SKM-1 treated with dmso at 0.1 percent for 144 hours (cell line): ENCODE results near the gene ABCB8.

Experiments
- DNase-seq: peaks from one replicate; lab custom pipeline; 2025; ENCODE audit not compliant: unreplicated experiment; lab: John Stamatoyannopoulos, UW

ABCB8 gene

DNA sequence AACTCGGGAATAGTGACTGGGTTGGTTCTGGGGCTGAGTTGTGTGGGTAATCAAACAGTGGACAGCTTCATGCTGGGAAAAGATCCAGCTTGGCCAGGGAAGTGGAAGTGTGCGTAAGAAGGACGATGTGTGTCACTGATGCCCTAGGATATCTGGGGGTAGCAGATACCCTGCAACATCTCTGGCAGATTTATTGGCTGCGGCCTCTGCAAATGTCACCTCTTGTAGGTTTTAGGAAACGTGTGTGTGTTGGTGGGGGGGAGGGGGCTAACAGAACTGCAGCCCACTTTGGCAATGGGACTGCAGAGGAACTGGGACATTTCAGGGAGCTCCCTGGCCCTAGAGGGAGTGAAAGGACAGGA, 57.1 kb downstream of the ABCB8 start:
- no peak for DNase-seq

DNA sequence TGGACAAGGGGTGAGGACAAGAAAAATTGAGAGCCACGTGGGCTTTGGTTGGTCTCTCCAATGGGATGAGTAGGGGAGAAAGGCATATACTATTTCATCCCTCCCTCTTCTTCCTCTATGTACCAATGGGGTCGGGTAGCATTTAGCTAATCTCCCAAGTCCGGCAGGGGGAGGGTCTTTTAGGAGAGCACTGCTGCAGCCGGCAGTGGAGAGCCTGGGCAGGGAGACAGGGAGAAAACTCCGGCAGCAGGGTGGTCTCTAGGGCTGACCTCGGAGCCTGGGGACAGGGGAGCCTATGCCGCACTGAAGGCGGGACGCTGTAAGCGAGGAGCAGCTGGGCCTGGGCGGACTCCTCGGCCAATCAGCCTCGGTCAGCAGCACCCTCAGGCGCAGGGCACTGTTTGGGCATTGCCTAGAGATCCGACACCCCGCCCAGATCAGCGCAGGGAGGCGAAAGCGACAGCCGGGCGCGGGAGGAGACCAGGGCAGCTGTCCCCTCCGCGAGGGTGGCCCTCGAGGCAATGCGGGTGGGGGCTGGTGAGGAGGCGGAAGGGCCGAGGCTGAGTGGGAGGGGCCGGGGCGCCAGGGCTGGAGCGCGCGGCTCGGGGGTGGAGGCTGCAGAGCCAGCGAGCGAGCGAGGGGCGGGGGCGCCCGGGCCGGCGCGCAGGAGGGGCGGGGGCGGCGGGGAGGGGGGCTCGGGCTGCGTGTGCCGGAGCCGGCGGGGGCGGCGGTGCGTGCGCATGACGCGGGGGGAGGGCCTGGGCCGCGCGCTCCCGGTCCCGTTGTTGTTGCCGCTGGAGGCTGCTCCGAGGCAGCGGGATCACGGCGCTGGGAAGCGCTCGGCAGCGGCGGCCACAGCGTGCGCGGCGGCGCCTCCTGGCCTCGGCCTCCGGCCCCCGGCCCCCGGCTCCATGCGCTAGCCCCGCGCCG, 57.7 kb downstream of the ABCB8 start, which contains the start of gene AGAP3:
TSS of gene AGAP3 (plus strand) at position 785 of the 930 bp plus-strand sequence. CDS start 267 bp downstream, outside the sequence.
- peak; percentile 53 for DNase-seq

DNA sequence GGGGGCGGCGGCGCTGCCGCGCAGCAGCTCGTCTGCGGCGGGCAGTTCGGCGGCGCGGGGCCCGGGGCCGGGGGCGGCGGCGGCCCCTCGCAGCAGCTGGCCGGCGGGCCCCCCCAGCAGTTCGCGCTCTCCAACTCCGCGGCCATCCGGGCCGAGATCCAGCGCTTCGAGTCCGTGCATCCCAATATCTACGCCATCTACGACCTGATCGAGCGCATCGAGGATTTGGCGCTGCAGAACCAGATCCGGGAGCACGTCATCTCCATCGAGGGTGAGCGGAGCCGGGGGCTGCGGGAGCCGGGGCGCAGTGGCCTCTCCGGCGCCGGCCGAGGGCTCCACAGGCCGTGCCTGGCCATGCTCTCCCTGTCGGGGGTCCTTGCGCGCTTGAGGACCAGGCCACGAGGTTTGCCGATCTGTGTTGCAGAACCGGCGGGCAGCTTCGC, 58.6 kb downstream of the ABCB8 start:
- DNase-seq, result no peak

DNA sequence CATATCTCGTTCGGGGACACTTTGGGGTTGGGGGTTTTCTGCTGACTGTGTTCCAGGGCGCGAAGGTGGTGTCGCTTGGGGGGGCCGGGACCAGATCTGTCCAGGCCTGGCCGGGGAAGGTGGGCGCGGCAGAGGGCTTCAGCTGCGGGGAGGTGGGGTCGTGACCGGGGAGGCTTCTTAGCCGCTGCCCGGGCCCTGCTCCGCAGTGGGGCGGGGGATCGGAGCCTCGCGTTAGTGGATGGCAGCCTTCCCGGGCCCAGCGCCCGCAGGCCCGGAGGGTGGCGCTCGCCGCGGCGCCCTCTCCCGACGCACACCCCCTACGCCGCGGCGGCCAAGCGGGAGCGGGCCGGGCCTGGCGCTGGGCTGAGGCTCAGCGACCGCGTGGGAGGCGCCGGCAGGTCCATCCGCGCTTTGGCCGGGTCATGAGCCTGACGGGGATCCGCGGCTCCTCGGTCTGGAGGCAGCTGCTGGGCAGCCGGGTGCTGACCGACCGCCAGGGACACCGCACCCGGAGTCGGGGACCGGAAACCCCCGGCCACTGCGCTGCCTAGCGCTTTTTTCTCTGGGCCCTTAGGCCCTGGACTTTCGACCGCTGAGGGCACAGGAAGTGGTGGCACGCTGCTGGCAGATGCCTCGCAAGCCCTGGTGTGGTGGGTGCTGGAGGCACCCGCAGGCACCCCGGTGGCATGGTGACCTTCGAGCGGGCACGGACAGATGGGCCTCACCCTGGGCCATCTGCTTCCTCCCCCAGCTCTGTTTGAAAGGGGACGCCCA, 59.2 kb downstream of the ABCB8 start:
- no peak for DNase-seq

DNA sequence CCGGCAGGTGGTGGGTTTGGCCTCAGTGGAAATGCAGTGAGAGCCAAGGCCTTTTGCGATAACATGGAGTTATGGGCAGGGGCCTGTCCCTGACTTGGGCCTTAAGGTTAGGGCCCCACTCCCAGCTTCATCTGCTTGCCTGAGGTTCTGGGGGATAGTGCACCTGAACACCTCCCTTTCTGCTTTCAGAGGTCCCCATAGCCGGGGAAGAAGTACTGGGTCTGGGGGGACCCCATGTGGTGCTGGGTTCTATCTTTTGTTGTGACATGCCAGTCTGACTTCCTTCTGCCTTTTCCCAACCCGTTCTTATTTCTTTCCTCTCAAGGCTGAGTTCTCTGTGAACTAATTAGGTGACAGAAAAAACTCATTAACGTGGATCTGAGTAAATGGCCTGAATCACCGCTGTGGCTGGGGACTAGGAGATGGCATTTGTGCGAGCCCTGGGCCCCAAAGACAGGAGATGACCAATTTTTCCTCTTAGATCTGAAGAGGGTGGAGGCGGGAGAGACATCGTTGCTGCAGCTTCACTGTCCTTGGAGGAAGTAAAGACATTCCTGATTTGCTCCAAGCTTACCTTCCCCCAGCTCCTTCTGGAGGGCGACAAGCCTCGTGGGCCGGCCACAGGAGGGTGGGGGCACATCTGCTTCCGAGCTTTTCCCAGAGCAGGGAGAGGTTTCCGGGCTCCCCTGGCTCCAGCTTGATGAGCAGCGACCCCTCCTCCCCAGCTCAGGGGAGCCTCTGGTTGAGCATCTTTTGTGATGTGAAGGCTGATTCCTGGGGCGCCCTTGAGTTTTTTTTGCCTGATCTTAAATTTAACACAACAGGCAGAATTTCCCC, 60.0 kb downstream of the ABCB8 start:
- no peak for DNase-seq

DNA sequence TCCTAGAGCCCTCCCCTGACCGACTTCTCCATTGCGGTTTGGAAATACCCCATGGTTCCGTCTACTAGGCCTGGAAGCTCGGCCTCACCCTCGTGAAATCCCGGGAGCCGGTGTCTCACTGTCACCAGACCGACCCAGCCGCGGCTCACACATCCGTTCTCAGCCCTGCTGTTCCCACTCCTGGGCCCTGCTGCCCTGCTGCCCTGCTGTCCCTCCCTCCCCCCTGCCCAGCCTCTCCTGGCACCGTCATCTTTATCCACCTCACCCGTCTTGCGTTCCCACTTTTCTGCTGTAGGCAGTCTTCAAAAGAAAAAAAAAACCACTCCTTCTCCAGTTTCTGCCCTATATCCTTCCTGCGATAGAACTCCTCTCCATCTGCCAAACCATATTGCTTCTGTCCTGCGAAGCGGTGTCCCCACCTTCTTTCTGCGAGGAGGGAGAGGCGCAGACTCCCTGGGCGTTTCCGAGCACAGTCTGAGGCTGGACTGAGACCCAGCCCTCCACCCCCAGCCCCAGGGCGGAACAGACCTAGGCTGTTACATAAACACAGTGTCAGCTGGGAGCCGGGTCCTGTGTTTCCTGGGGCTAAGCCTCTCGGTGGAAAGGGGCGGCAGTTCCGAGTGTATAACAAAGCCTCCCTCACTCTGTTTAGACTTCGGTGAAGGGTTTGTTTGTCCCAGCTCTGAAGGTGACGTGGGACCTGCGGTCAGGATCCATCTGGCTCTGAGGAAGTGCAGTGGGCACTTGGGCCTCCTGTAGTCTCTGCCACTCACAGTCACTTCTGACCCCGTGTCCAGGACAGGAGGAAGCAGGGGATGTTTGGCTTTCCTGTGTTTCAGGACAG, 60.8 kb downstream of the ABCB8 start:
- DNase-seq, result no peak

DNA sequence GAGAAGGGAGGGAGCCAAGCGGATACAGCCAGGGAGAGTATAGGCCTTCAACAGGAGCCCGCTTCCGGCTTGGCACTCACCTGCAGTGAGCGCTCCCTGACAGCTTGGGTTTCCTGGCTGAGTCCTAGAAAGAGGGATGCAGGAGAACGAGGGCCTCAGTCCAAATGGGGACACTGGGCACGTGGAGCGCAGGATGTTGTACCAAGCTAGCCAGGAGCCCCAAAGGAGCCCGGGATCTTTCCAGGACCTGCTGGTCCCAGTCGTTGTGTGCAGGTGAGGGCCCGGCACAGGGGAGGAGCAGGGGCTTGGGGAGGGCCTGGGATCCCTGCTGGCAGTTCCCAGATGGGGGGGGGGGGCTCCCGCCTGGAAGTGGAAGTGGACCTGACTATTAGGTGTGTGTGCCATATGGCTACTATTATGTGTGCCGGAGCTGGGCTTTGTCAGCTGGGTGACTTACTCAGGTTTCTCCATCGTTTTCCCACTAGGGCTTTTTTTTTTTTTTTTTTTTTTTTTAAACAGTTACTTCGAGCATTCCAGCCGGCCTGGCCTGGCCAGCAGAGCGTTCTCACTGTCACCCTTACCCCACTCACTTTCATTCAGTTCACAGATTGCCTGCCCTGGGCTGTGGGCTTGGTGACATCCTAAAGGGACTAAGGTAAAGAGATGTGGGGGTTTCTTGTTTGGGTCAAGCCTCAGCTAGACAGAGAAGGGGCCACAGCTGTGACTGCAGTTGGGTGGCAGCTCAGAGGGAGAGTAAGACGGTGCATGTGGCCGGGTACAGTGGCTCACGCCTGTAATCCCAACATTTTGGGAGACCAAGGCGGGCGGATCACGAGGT, 61.9 kb downstream of the ABCB8 start:
- DNase-seq, result no peak

DNA sequence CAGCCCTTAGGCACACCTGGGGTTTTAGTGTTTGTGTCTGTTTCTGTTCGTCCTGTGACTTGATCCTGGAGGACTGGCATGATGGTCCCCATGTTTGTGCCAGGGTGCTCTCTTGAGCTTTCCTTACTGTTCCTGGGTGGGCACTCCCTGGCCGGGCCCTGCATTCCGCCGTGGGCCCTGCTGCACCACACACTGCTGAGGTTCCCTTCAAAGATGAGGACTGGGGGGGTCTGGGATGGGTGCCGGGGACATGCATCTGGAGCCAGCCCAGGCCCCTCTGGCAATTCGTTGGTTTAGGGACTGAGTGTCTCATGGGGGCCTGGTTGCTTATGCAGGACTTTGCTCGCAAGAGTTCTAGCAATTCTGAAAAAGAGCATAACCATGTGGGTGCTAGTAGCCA, 62.8 kb downstream of the ABCB8 start:
- DNase-seq, result no peak

DNA sequence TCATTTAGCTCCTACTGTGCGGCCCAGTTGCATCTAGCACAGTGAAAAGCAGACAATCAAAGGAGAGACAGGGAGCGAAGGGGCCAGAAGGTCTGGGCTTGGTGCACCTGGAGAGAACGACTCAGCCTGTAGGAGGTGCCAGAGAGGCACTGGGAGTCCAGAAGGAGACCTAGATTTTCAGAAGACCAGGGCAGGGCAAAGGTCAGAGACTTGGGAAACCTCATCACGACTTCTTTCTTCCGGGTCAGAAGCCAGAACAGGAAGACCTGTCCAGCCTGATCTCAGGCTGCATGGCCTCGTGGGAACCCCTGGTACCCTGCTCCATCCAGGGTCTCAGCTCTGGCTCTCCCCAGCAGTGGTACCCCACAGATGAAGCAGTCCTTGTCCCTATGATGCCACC, 63.2 kb downstream of the ABCB8 start:
- DNase-seq, result peak; percentile 3

DNA sequence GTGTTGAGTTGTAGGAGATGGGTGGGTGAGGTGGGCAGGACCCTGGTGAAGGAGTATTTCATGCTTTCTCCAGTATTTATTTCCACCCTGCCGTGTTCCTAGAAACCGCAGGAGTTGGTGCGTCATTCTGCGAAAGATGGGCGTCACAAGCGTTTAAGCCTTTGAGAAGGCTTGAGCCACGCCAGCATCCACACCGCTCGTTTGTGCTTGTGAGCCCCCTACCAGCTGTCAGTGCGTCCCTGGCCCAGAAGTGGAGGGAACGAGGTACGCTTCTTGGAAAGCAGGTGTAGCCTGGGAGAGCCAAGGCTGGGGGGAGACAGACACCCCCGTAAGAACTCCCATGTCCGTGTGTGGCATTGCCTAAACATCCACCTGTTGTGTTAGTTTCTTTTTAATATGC, 63.7 kb downstream of the ABCB8 start:
- no peak for DNase-seq

DNA sequence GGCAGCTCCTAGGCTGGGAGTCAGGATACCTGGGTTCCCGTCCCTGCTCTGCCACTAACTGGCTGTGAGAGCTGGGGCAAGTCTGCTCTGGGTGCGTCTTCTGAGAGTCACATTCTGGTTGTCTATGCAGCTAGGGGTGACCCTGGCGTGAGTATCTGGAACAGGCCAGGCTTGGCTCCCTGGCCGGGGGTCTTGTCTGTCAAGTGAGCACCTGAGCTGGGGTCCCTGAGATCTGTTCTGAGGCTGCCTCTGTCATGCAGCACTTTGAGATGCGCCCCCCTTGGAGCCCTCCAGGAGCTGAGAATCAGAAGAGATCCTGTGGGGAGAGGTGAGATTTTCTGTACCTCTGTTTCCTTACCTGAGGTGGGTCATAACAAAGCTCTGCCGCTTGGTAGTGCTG, 65.5 kb downstream of the ABCB8 start:
- no peak for DNase-seq

DNA sequence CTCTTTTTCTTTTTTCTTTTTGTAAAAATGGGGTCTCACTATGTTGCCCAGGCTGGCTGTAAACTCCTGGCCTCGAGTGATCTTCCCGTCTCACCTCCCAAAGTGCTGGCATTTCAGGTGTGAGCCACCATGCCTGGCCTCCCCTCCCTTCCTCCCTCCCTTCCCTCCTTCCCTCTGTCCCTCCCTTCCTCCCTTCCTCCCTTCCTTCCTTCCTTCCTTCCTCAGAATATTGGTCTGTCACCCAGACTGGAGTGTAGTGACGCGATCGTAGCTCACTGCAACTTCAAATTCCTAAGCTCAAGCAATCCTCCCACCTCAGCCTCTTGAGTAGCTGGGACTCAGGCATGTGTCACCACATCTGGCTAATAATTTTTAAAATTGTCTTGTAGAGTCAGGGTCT, 66.4 kb downstream of the ABCB8 start:
- DNase-seq, result no peak

DNA sequence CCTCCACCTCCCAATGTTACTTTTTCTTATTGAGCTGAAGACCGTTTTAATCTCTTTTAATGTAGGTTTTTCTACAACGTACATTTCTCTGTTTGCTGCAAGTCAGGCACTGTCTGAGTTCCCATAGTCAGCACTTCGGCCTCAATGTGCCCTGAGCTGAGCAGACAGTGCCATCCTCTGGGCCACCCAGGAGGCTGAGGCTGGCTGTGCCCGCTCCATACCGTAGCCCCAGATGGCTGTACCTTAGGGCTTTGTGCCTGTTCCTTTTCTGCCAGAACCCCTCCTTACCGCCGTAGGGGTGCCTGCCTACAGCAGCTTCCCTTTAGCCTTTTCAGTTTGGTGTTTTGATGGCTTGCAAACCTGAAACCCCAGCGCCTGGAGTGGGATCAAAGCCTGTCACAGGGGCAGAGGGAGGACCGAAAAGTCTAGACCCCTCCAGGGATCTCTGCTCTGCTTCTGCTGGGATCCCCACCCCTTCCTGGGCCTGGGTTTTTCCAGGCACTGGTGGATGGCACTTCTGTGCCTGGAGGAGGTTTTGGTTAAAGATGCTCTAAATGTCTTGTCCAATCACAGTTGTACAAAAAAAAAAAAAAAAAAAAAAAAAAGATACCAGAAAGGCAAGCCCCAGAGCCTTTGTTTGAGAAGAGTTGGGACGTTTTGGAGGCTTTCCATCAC, 67.0 kb downstream of the ABCB8 start:
- no peak for DNase-seq

DNA sequence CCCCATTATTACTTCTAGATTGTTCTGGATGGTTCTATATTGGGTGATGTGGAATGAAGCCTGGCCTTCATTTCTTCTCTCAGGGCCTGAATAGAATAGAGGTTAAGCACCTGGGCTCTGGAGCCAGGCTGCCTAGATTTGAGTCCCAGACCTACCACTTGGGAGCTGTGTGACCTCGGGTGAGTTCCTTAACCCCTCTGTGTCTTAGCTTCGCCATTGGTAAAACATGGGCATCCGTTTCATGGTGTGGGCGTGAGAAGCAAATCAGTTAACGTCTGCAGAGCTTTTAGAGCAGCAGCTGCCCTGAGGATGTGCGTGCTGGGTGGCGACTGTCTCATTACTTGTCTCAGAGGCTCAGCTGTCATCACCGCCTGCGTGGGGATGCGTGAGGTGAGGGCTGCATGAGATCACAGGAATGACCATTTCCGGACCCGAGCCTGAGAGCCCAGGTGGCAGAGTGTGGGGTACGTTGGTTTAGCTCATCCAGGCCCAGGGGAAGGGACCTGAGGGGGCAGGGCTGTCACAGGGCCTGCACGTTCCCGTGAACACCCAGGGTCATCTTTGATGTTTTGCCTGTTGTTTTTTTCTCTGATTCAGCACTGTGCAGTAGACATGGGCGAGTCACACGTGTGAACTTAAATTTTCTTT, 67.7 kb downstream of the ABCB8 start:
- DNase-seq, result no peak
